IPS-11a (cell line): ENCODE measurements around the gene TOMM6.

ENCODE experiments used
- H3K4me3 ChIP-seq: one replicate; pipeline ENCODE4 v1.5.1; 2013; ENCODE audit warnings: low read depth, low read length, control low read depth

Gene TOMM6

GRCh38 chr6:41787219-41787917 is at the start of gene TOMM6:
Gene TOMM6, plus strand, starts transcription at chr6:41787694. Its CDS starts 4 bp downstream, at chr6:41787698.
- H3K4me3 ChIP-seq, result peak within 1 kb of the TSS; percentile 100

- no peak overlapping the region for H3K4me3 ChIP-seq
These were observed 48.5 kb upstream of the TOMM6 start for GRCh38 chr6:41739041-41739440.

GRCh38 chr6:41740366-41741162 is 46.9 kb upstream of the TOMM6 start:
- no peak overlapping the region for H3K4me3 ChIP-seq

GRCh38 chr6:41741625-41742490 is 45.6 kb upstream of the TOMM6 start:
- H3K4me3 ChIP-seq, result no peak overlapping the region

- H3K4me3 ChIP-seq, result no peak overlapping the region
These were observed 43.9 kb upstream of the TOMM6 start for GRCh38 chr6:41743406-41744235.

GRCh38 chr6:41744236-41744787 is 43.2 kb upstream of the TOMM6 start:
- H3K4me3 ChIP-seq, result no peak overlapping the region

GRCh38 chr6:41746107-41746506 is 41.4 kb upstream of the TOMM6 start:
- no peak overlapping the region for H3K4me3 ChIP-seq

- no peak within 1 kb of the TSS for H3K4me3 ChIP-seq
These were observed 40.0 kb upstream of the TOMM6 start, which contains the start of gene PGC for GRCh38 chr6:41747256-41748101. Gene PGC, minus strand, starts transcription at chr6:41747397. Its CDS starts 63 bp downstream, at chr6:41747334.

GRCh38 chr6:41748102-41748477 is 39.4 kb upstream of the TOMM6 start:
- no peak overlapping the region for H3K4me3 ChIP-seq

- no peak overlapping the region for H3K4me3 ChIP-seq
These were observed 39.0 kb upstream of the TOMM6 start for GRCh38 chr6:41748542-41748941.

GRCh38 chr6:41750374-41750773 is 37.1 kb upstream of the TOMM6 start:
- no peak overlapping the region for H3K4me3 ChIP-seq

- H3K4me3 ChIP-seq, result no peak overlapping the region
These were observed 31.6 kb upstream of the TOMM6 start for GRCh38 chr6:41755895-41756294.

GRCh38 chr6:41756354-41756753 is 31.1 kb upstream of the TOMM6 start:
- no peak overlapping the region for H3K4me3 ChIP-seq

GRCh38 chr6:41757271-41757670 is 30.2 kb upstream of the TOMM6 start:
- H3K4me3 ChIP-seq, result no peak overlapping the region

- H3K4me3 ChIP-seq, result no peak overlapping the region
These were observed 29.4 kb upstream of the TOMM6 start for GRCh38 chr6:41757931-41758640.

GRCh38 chr6:41758641-41759035 is 28.9 kb upstream of the TOMM6 start:
- H3K4me3 ChIP-seq, result no peak overlapping the region

- no peak overlapping the region for H3K4me3 ChIP-seq
These were observed 28.2 kb upstream of the TOMM6 start for GRCh38 chr6:41759106-41759904.
